SK-N-SH treated with all-trans-retinoic acid at 6 μM for 48 hours (cell line): ENCODE results near the gene RTL1.

ENCODE experiments used
- ATAC-seq: fragments of 200-7000 bp; cut with Tn5 transposase; 3 replicates; pipeline ENCODE4 v1.9.1; 2020; ENCODE audit warnings: mild to moderate bottlenecking, moderate library complexity
- ARNTL ChIP-seq: fragments of 450-650 bp; formaldehyde crosslinking; IDR thresholded peaks from 2 replicates; pipeline ENCODE4 v1.5.0; 2020; ENCODE audit warnings: low read depth, mild to moderate bottlenecking, moderate library complexity, borderline replicate concordance
- BACH2 ChIP-seq: fragments of 250-450 bp; sonication (Bioruptor Pico); IDR thresholded peaks from 2 replicates; pipeline ENCODE4 v1.9.0; 2021; ENCODE audit warnings: mild to moderate bottlenecking, borderline replicate concordance
- CSDC2 ChIP-seq: fragments of 250-450 bp; sonication (Bioruptor Pico); IDR thresholded peaks from 2 replicates; pipeline ENCODE4 v1.5.0; 2020; ENCODE audit warnings: mild to moderate bottlenecking, moderate library complexity
- ESRRG ChIP-seq: fragments of 250-450 bp; sonication (Bioruptor Pico); IDR thresholded peaks from 2 replicates; pipeline ENCODE4 v1.6.1; 2021; ENCODE audit warnings: mild to moderate bottlenecking
- GLIS3 ChIP-seq: fragments of 250-450 bp; sonication (Bioruptor Pico); IDR thresholded peaks from 2 replicates; pipeline ENCODE4 v1.5.0; 2020; ENCODE audit warnings: mild to moderate bottlenecking, moderate library complexity
- ISL1 ChIP-seq: fragments of 250-450 bp; sonication (Bioruptor Pico); IDR thresholded peaks from 2 replicates; pipeline ENCODE4 v2.1.2; 2022; ENCODE audit warnings: mild to moderate bottlenecking, moderate library complexity
- OSR1 ChIP-seq: fragments of 250-450 bp; sonication (Bioruptor Pico); IDR thresholded peaks from 2 replicates; pipeline ENCODE4 v1.8.0; 2022; ENCODE audit warnings: moderate library complexity, mild to moderate bottlenecking, inconsistent platforms
- PPARA ChIP-seq: fragments of 250-450 bp; sonication (Bioruptor Pico); IDR thresholded peaks from 2 replicates; pipeline ENCODE4 v1.5.0; 2020; ENCODE audit warnings: mild to moderate bottlenecking, borderline replicate concordance
- RARB ChIP-seq: fragments of 250-450 bp; sonication (Bioruptor Pico); IDR thresholded peaks from 2 replicates; pipeline ENCODE4 v1.8.0; 2021; ENCODE audit warnings: mild to moderate bottlenecking, moderate library complexity
- SNAI2 ChIP-seq: fragments of 250-450 bp; sonication (Bioruptor Pico); IDR thresholded peaks from 2 replicates; pipeline ENCODE4 v1.5.0; 2020; ENCODE audit warnings: mild to moderate bottlenecking, moderate library complexity
- TCF4 ChIP-seq: fragments of 250-450 bp; sonication (Bioruptor Pico); IDR thresholded peaks from 2 replicates; pipeline ENCODE4 v1.8.0; 2021; ENCODE audit warnings: mild to moderate bottlenecking, moderate library complexity, borderline replicate concordance
- ZC3H10 ChIP-seq: fragments of 250-450 bp; sonication (Bioruptor Pico); IDR thresholded peaks from 2 replicates; pipeline ENCODE4 v1.5.1; 2021; ENCODE audit warnings: mild to moderate bottlenecking, moderate library complexity
- ZFP3 ChIP-seq: fragments of 250-450 bp; sonication (Bioruptor Pico); IDR thresholded peaks from 2 replicates; pipeline ENCODE4 v1.5.0; 2020; ENCODE audit warnings: mild to moderate bottlenecking, moderate library complexity
- ZFP30 ChIP-seq: fragments of 450-650 bp; formaldehyde crosslinking; IDR thresholded peaks from 2 replicates; pipeline ENCODE4 v1.5.0; 2022; ENCODE audit warnings: mild to moderate bottlenecking, moderate library complexity
- ZNF565 ChIP-seq: fragments of 450-650 bp; formaldehyde crosslinking; conservative IDR thresholded peaks from 2 replicates; pipeline ENCODE4 v1.5.0; 2020; ENCODE audit warnings: low read depth, mild to moderate bottlenecking, moderate library complexity
- ZNF70 ChIP-seq: fragments of 450-650 bp; formaldehyde crosslinking; IDR thresholded peaks from 2 replicates; pipeline ENCODE4 v1.5.0; 2020; ENCODE audit warnings: mild to moderate bottlenecking, moderate library complexity
- TF ChIP-seq, protein P1 (sequence below): fragments of 250-450 bp; sonication (Bioruptor Pico); IDR thresholded peaks from 2 replicates; pipeline ENCODE4 v1.5.0; 2020; ENCODE audit warnings: mild to moderate bottlenecking, moderate library complexity
- TF ChIP-seq, protein P2 (sequence below): fragments of 250-450 bp; sonication (Bioruptor Pico); IDR thresholded peaks from 2 replicates; pipeline ENCODE4 v1.5.1; 2021; ENCODE audit warnings: mild to moderate bottlenecking, moderate library complexity
- TF ChIP-seq, protein P3 (sequence below): fragments of 250-450 bp; sonication (Bioruptor Pico); IDR thresholded peaks from 2 replicates; pipeline ENCODE4 v1.5.1; 2020; ENCODE audit warnings: low read depth, mild to moderate bottlenecking, moderate library complexity
- TF ChIP-seq, protein P4 (sequence below): fragments of 250-450 bp; sonication (Bioruptor Pico); IDR thresholded peaks from 2 replicates; pipeline ENCODE4 v1.8.0; 2021; ENCODE audit warnings: low read depth, mild to moderate bottlenecking, moderate library complexity, borderline replicate concordance
- TF ChIP-seq, protein P5 (sequence below): fragments of 250-450 bp; sonication (Bioruptor Pico); IDR thresholded peaks from 2 replicates; pipeline ENCODE4 v1.8.0; 2020; ENCODE audit warnings: mild to moderate bottlenecking, moderate library complexity, borderline replicate concordance

The RTL1 gene

DNA sequence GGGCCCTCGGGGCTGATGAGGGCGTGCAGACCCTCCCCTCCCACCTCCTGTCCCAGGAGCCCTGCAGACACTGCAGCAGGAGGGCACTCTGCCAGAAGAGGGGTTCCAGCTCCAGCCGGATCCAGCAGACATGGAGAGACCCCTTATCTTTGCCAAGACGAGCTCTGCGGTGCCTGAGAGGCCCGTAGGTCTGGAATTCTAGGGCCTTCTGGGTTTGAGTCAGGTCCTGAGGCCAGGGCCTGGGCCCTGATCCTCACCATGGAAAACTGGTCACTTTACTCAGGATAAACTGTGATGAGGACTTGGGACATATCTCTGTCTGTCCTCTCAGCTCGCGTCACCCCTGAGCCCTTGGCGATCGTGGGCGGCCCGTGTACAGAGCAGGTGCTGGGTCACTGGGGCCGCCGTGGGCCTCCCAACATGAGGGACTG, 63.8 kb downstream of the RTL1 start:
- TF ChIP-seq ESRRG (no peak), OSR1 (CRISPR knock-in tag) (no peak), ZC3H10 (no peak), ZNF70 (CRISPR knock-in tag) (no peak), GLIS3 (CRISPR knock-in tag) (no peak), TCF4 (CRISPR knock-in tag) (no peak), ZFP3 (CRISPR knock-in tag) (no peak), ZFP30 (CRISPR knock-in tag) (no peak), RARB (CRISPR knock-in tag) (no peak), PPARA (CRISPR knock-in tag) (no peak), ISL1 (CRISPR knock-in tag) (no peak), ARNTL (no peak), ZNF565 (CRISPR knock-in tag) (no peak), CSDC2 (no peak)
- TF ChIP-seq, protein P1, sequence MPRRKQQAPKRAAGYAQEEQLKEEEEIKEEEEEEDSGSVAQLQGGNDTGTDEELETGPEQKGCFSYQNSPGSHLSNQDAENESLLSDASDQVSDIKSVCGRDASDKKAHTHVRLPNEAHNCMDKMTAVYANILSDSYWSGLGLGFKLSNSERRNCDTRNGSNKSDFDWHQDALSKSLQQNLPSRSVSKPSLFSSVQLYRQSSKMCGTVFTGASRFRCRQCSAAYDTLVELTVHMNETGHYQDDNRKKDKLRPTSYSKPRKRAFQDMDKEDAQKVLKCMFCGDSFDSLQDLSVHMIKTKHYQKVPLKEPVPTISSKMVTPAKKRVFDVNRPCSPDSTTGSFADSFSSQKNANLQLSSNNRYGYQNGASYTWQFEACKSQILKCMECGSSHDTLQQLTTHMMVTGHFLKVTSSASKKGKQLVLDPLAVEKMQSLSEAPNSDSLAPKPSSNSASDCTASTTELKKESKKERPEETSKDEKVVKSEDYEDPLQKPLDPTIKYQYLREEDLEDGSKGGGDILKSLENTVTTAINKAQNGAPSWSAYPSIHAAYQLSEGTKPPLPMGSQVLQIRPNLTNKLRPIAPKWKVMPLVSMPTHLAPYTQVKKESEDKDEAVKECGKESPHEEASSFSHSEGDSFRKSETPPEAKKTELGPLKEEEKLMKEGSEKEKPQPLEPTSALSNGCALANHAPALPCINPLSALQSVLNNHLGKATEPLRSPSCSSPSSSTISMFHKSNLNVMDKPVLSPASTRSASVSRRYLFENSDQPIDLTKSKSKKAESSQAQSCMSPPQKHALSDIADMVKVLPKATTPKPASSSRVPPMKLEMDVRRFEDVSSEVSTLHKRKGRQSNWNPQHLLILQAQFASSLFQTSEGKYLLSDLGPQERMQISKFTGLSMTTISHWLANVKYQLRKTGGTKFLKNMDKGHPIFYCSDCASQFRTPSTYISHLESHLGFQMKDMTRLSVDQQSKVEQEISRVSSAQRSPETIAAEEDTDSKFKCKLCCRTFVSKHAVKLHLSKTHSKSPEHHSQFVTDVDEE (CRISPR knock-in tag), result no peak
- TF ChIP-seq, protein P2, sequence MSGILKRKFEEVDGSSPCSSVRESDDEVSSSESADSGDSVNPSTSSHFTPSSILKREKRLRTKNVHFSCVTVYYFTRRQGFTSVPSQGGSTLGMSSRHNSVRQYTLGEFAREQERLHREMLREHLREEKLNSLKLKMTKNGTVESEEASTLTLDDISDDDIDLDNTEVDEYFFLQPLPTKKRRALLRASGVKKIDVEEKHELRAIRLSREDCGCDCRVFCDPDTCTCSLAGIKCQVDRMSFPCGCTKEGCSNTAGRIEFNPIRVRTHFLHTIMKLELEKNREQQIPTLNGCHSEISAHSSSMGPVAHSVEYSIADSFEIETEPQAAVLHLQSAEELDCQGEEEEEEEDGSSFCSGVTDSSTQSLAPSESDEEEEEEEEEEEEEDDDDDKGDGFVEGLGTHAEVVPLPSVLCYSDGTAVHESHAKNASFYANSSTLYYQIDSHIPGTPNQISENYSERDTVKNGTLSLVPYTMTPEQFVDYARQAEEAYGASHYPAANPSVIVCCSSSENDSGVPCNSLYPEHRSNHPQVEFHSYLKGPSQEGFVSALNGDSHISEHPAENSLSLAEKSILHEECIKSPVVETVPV (CRISPR knock-in tag), result no peak
- TF ChIP-seq, protein P3, sequence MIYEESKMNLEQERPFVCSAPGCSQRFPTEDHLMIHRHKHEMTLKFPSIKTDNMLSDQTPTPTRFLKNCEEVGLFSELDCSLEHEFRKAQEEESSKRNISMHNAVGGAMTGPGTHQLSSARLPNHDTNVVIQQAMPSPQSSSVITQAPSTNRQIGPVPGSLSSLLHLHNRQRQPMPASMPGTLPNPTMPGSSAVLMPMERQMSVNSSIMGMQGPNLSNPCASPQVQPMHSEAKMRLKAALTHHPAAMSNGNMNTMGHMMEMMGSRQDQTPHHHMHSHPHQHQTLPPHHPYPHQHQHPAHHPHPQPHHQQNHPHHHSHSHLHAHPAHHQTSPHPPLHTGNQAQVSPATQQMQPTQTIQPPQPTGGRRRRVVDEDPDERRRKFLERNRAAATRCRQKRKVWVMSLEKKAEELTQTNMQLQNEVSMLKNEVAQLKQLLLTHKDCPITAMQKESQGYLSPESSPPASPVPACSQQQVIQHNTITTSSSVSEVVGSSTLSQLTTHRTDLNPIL (CRISPR knock-in tag), result no peak
- TF ChIP-seq, protein P4, sequence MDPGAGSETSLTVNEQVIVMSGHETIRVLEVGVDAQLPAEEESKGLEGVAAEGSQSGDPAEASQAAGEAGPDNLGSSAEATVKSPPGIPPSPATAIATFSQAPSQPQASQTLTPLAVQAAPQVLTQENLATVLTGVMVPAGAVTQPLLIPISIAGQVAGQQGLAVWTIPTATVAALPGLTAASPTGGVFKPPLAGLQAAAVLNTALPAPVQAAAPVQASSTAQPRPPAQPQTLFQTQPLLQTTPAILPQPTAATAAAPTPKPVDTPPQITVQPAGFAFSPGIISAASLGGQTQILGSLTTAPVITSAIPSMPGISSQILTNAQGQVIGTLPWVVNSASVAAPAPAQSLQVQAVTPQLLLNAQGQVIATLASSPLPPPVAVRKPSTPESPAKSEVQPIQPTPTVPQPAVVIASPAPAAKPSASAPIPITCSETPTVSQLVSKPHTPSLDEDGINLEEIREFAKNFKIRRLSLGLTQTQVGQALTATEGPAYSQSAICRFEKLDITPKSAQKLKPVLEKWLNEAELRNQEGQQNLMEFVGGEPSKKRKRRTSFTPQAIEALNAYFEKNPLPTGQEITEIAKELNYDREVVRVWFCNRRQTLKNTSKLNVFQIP (CRISPR knock-in tag), result no peak
- TF ChIP-seq, protein P5, sequence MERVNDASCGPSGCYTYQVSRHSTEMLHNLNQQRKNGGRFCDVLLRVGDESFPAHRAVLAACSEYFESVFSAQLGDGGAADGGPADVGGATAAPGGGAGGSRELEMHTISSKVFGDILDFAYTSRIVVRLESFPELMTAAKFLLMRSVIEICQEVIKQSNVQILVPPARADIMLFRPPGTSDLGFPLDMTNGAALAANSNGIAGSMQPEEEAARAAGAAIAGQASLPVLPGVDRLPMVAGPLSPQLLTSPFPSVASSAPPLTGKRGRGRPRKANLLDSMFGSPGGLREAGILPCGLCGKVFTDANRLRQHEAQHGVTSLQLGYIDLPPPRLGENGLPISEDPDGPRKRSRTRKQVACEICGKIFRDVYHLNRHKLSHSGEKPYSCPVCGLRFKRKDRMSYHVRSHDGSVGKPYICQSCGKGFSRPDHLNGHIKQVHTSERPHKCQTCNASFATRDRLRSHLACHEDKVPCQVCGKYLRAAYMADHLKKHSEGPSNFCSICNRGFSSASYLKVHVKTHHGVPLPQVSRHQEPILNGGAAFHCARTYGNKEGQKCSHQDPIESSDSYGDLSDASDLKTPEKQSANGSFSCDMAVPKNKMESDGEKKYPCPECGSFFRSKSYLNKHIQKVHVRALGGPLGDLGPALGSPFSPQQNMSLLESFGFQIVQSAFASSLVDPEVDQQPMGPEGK, result no peak
- no peak for ATAC-seq

DNA sequence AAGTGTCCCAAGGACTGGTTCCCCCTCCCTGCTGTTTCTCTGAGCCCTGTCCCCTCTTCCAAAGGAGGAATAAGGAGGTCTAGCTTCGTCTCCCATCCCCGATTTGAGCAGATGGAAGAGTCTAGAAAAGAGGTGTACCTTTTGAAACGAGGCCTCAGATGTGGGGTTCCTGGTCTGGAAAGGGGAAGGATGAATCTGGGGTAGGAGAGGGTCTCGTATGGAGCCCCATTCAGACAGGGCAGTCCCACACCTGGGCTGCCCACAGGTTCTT, 64.3 kb downstream of the RTL1 start:
- no peak for ATAC-seq
- TF ChIP-seq SNAI2 (CRISPR knock-in tag), result no peak
- no peak for TF ChIP-seq ESRRG
- TF ChIP-seq BACH2, result no peak
- TF ChIP-seq ISL1 (CRISPR knock-in tag), result no peak
- TF ChIP-seq, protein P1 (CRISPR knock-in tag), result no peak
- TF ChIP-seq, protein P2 (CRISPR knock-in tag), result no peak
- TF ChIP-seq, protein P3 (CRISPR knock-in tag), result no peak
- no peak for TF ChIP-seq PPARA (CRISPR knock-in tag)
- no peak for TF ChIP-seq GLIS3 (CRISPR knock-in tag)
- TF ChIP-seq TCF4 (CRISPR knock-in tag), result no peak
- TF ChIP-seq ZNF70 (CRISPR knock-in tag), result no peak
- TF ChIP-seq ZFP3 (CRISPR knock-in tag), result no peak
- TF ChIP-seq, protein P5, result no peak
